Pancreas (tissue), 10 donors: Measurements from ENCODE around the gene TBCK. TPM values are rescaled to one million over a fixed set of nuclear protein-coding genes. Genes with fewer than 3 reads are reported as not detected.

Source experiments
- ATAC-seq, 4 donors: fragments of 200-7000 bp; cut with Tn5 transposase; one replicate each; pipeline versions ENCODE4 v1.8.0 to v1.9.1; 2020; ENCODE audit warnings: mild to moderate bottlenecking in 4 of 4, moderate library complexity in 4 of 4
- DNase-seq, 6 donors: peaks; one replicate each; pipeline ENCODE4 v3.0.0-alpha.2; 2020
- FAIRE-seq: peaks from 2 replicates; lab custom pipeline; 2012; peaks lifted over from hg19 to GRCh38; lab: Jason Lieb, UNC
- H3K27ac ChIP-seq, 4 donors: fragments of 200-600 bp; sonication (generic); 1 replicate in 3 of 4; 2 replicates in 1 of 4; pipeline versions ENCODE4 v1.5.0 to v1.8.0; 2020
- H3K27me3 ChIP-seq, 4 donors: fragments of 200-600 bp; one replicate each; pipeline ENCODE4 v1.8.0; 2021
- H3K36me3 ChIP-seq, 3 donors: fragments of 200-600 bp; sonication (generic) in 1 of 3; one replicate each; pipeline versions ENCODE4 v1.5.0 to v1.8.0; 2020 to 2021
- H3K4me1 ChIP-seq, 3 donors: fragments of 200-600 bp; one replicate each; pipeline ENCODE4 v1.8.0; 2021
- H3K4me3 ChIP-seq, 4 donors: fragments of 200-600 bp; sonication (generic) in 2 of 4; one replicate each; pipeline versions ENCODE4 v1.5.0 to v1.8.0; 2020 to 2021
- H3K9me3 ChIP-seq, 4 donors: fragments of 200-600 bp; one replicate each; pipeline ENCODE4 v1.8.0; 2021
- CTCF ChIP-seq, 4 donors: fragments of 200-600 bp; sonication (generic) in 3 of 4; IDR thresholded peaks; one replicate each; pipeline versions ENCODE4 v1.5.0 to v1.8.0; 2021; ENCODE audit warnings: antibody characterized with exemption in 4 of 4
- WGBS, 2 donors: extraction: QIAGEN DNeasy Blood & Tissue Kit; methylation state at CpG; one replicate each; pipeline ENCODE4 v1.1.7; 2013; 5-methylcytosine and 5-hydroxymethylcytosine counted together
- intact Hi-C, 3 donors: fragments of 100-400 bp; cut with DNase I; formaldehyde crosslinking; loops; one replicate each; pipeline versions ENCODE4 v1.11.1 to v1.14.2; 2022
- polyA plus RNA-seq, 2 donors: library from polyadenylated mRNA; stranded (reverse); fragments of 200-250 nt; gene quantifications; one replicate each; pipeline ENCODE4 v1.2.3, GENCODE V29; 2013
- total RNA-seq, 6 donors: library from RNA; stranded (reverse); fragmentation: NEBNext Ultra II Directional in 4 of 6; extraction: Animal tissue kit (Norgen Biotek cat#: 25700) in 4 of 6; gene quantifications; one replicate each; pipeline versions ENCODE4 v1.2.1 to v1.2.4, GENCODE V29; 2021 to 2023
- donor health status: healthy with polysubstance abuse.
- donor health status: DM: no; HTN: no; CAD: no; lungs with moderate emphysema.
- donor health status: DM: no; HTN: no; CAD: no.
- donor health status: control.
- donor health status: control.
- donor health status: Bipolar disorder and iron deficiency.
- donor health status: DM: yes; HTN: yes; CAD: no.
- donor health status: DM: no; HTN: no; CAD: no.
- donor health status: DM: no; HTN: no; CAD: no.
- donor health status: DM: yes; HTN: yes; CAD: no.

Gene TBCK
- total and polyA plus RNA-seq, 8 donors = 5.3 to 35.1 (median 12.5) TPM

- Histone ChIP-seq H3K4me1 (no peaks in the 10 kb centered on the region), H3K27me3 (no peaks in the 10 kb centered on the region), H3K36me3 (no peaks in the 10 kb centered on the region), H3K9me3 (no peaks in the 10 kb centered on the region), H3K4me3 (no peak overlapping the region), H3K27ac (no peak overlapping the region)
- no peak for TF ChIP-seq CTCF (IDR thresholded peaks at IDR 0.05)
- DNase-seq = no peak
- no peak for FAIRE-seq
- 84 to 88% methylated on average over 4 of the region's 4 CpGs for WGBS, 2 donors
- intact Hi-C loops = no loop called here
- no peak for ATAC-seq
Measured at GRCh38 chr4:106302062-106302438, 14.0 kb downstream of the TBCK start.

DNA sequence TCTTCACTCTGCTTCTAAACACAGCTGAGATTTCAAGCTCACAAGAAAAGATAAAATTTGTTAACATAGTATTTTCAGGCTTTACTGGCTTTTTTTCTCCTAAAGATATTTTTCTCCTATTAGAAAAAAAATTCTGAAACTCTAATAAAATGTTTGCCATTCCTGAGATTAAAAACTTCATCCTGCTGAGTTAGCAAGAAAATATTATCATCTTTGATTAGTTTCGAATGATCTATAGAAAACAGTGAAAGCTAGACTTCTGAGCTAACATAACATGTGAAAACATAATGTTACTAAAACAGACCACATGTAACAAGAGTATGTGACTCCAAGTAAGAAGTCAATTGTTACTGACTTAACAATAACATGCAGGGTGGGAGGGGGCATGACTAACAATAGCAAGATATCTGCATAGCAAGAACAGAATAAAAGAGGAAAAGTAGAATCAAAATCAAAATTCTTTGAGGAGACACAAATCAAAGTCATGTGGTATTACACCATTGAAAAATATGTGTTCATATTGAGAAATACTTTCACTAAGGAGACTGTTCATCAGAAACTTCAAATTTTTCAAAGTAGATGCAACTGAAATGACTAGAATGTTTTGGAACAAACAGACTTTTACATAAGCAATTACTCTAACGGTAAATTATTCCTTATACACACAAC is 14.5 kb downstream of the TBCK start:
- intact Hi-C loops = no loop called here
- no peak for ATAC-seq
- H3K27ac ChIP-seq = no peak overlapping the region
- H3K36me3 ChIP-seq = no peaks in the 10 kb centered on the region
- H3K4me3 ChIP-seq = no peak overlapping the region
- H3K4me1 ChIP-seq = no peaks in the 10 kb centered on the region
- no peak for FAIRE-seq
- H3K27me3 ChIP-seq = no peaks in the 10 kb centered on the region
- no peak for TF ChIP-seq CTCF (IDR thresholded peaks at IDR 0.05)
- H3K9me3 ChIP-seq = no peaks in the 10 kb centered on the region
- no peak for DNase-seq
- WGBS, 2 donors = 70 to 81% methylated on average over 2 of the region's 2 CpGs

DNA sequence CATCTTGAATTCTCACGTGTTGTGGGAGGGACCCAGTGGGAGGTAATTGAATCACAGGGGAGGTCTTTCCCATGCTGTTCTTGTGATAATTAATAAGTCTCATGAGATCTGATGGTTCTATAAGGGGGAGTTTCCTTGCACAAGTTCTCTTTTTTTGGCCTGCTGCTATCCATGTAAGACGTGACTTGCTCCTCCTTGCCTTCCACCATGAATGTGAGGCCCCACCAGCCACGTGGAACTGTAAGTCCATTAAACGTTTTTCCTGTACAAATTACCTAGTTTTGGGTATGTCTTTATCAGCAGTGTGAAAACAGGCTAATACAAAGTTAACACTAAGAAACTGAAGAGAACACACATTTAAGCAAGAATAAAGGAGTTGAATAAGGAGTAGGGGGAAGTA is 16.0 kb downstream of the TBCK start:
- Histone ChIP-seq H3K36me3 (no peaks in the 10 kb centered on the region), H3K27ac (no peak overlapping the region), H3K4me1 (no peaks in the 10 kb centered on the region), H3K27me3 (no peaks in the 10 kb centered on the region), H3K4me3 (no peak overlapping the region), H3K9me3 (no peaks in the 10 kb centered on the region)
- ATAC-seq = no peak
- intact Hi-C loops = no loop called here
- no peak for FAIRE-seq
- no peak for DNase-seq
- TF ChIP-seq CTCF (IDR thresholded peaks at IDR 0.05) = no peak
- WGBS, 2 donors = 77 to 80% methylated on average over 4 of the region's 4 CpGs

GRCh38 chr4:106297245-106298035 is 18.6 kb downstream of the TBCK start:
- no peak for TF ChIP-seq CTCF (IDR thresholded peaks at IDR 0.05)
- Histone ChIP-seq H3K36me3 (peaks cover 0 to 8% (median 0%) of the 10 kb centered on the region in 3 donors), H3K9me3 (no peaks in the 10 kb centered on the region), H3K4me3 (no peak overlapping the region), H3K4me1 (no peaks in the 10 kb centered on the region), H3K27me3 (no peaks in the 10 kb centered on the region), H3K27ac (no peak overlapping the region)
- FAIRE-seq (no peak), ATAC-seq (no peak), DNase-seq (no peak)
- intact Hi-C loops = no loop called here

DNA sequence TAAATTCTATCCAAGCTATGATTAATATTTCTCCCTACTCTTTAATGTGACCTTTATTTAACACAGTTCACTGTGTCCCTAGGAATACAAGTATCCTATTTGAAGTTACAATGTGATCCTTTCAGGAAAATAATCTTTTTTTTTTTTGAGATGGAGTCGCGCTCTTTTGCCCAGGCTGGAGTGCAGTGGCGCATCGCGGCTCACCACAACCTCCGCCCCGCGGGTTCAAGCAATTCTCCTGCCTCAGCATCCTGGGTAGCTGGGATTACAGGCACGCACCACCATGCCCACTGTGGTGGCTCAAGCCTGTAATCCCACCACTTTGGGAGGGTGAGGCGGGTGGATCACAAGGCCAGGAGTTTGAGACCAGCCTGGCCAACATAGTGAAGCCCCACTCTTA is 21.9 kb downstream of the TBCK start:
- intact Hi-C loops = no loop called here
- no peak for ATAC-seq

More for the DNA sequence above, 21.9 kb downstream of the TBCK start:
- TF ChIP-seq CTCF (IDR thresholded peaks at IDR 0.05) = no peak
- 98 to 100% methylated on average over 10 of the region's 10 CpGs for WGBS, 2 donors
- Histone ChIP-seq H3K27me3 (no peaks in the 10 kb centered on the region), H3K4me1 (no peaks in the 10 kb centered on the region), H3K9me3 (no peaks in the 10 kb centered on the region), H3K36me3 (peaks cover 0 to 8% (median 0%) of the 10 kb centered on the region in 3 donors), H3K4me3 (no peak overlapping the region), H3K27ac (no peak overlapping the region)
- no peak for FAIRE-seq
- no peak for DNase-seq
